GM23248 (cell line): Measurements from ENCODE around the gene ELMO1.

Experiments
- EZH2 ChIP-seq: fragments of 200-600 bp; sonication (generic); IDR thresholded peaks from 2 replicates; pipeline ENCODE4 v1.6.1; 2018; ENCODE audit warnings: antibody characterized with exemption, mild to moderate bottlenecking; ENCODE audit not compliant: insufficient read depth, poor library complexity, severe bottlenecking
- EZH2phosphoT487 ChIP-seq: fragments of 200-600 bp; sonication (generic); IDR thresholded peaks from 2 replicates; pipeline ENCODE4 v1.6.1; 2018; ENCODE audit warnings: antibody characterized with exemption, moderate library complexity, mild to moderate bottlenecking, low read depth; ENCODE audit not compliant: insufficient read depth

- TF ChIP-seq EZH2: no peak
- no peak for TF ChIP-seq EZH2phosphoT487
These were observed 483.0 kb downstream of the ELMO1 start for GRCh38 chr7:36965625-36966024.
